ENCODE results near the gene ZYG11A.

DNA sequence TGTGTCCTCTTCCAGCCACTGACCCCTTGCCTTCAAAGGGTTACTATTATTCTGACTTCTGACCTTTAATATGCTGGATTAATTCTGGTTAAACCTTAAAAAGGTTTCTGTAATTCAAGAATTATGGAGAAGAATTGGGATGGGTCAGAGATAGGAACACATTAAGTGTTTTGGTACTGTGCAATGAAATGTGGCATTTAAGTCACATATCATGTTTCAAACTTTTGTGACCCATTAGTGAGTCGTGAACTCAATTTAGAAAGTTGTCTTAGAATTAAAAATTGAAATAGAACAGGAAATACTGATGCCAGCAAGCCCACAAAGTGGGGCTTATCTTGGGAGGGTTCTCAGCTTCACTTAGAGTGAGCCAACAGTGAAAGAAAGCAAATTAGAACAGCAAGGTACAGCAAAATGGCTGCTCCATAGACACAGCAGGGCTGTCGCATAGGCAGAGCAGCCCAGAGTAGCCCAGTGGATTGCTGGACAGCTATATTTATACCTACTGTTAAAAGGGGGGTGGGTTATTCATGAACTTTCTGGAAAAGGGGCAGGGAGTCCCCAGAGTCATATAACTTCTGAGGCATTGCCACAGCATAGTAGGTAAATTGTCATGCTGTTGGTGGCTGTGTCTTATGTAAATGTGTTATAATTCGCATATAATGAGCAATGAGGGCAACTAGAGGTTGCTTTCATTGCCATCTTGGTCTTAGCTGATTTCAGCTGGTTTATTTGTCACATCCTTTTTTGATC, 95.0 kb downstream of the ZYG11A start:
- TF ChIP-seq, protein P1, sequence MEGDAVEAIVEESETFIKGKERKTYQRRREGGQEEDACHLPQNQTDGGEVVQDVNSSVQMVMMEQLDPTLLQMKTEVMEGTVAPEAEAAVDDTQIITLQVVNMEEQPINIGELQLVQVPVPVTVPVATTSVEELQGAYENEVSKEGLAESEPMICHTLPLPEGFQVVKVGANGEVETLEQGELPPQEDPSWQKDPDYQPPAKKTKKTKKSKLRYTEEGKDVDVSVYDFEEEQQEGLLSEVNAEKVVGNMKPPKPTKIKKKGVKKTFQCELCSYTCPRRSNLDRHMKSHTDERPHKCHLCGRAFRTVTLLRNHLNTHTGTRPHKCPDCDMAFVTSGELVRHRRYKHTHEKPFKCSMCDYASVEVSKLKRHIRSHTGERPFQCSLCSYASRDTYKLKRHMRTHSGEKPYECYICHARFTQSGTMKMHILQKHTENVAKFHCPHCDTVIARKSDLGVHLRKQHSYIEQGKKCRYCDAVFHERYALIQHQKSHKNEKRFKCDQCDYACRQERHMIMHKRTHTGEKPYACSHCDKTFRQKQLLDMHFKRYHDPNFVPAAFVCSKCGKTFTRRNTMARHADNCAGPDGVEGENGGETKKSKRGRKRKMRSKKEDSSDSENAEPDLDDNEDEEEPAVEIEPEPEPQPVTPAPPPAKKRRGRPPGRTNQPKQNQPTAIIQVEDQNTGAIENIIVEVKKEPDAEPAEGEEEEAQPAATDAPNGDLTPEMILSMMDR (IDR thresholded peaks at IDR 0.05) = no peak
- TF ChIP-seq POLR2AphosphoS5 (IDR thresholded peaks at IDR 0.05; ENCODE audit: low read depth, low read length) (no peak), TCF7L2 (IDR thresholded peaks at IDR 0.05; ENCODE audit: low read depth, low read length) (no peak), SIN3A (IDR thresholded peaks at IDR 0.05; ENCODE audit: borderline replicate concordance, insufficient read depth, low read depth, low read length) (no peak)
- TF ChIP-seq, protein P2, sequence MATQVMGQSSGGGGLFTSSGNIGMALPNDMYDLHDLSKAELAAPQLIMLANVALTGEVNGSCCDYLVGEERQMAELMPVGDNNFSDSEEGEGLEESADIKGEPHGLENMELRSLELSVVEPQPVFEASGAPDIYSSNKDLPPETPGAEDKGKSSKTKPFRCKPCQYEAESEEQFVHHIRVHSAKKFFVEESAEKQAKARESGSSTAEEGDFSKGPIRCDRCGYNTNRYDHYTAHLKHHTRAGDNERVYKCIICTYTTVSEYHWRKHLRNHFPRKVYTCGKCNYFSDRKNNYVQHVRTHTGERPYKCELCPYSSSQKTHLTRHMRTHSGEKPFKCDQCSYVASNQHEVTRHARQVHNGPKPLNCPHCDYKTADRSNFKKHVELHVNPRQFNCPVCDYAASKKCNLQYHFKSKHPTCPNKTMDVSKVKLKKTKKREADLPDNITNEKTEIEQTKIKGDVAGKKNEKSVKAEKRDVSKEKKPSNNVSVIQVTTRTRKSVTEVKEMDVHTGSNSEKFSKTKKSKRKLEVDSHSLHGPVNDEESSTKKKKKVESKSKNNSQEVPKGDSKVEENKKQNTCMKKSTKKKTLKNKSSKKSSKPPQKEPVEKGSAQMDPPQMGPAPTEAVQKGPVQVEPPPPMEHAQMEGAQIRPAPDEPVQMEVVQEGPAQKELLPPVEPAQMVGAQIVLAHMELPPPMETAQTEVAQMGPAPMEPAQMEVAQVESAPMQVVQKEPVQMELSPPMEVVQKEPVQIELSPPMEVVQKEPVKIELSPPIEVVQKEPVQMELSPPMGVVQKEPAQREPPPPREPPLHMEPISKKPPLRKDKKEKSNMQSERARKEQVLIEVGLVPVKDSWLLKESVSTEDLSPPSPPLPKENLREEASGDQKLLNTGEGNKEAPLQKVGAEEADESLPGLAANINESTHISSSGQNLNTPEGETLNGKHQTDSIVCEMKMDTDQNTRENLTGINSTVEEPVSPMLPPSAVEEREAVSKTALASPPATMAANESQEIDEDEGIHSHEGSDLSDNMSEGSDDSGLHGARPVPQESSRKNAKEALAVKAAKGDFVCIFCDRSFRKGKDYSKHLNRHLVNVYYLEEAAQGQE (IDR thresholded peaks at IDR 0.05; ENCODE audit: insufficient read depth in 1 of 2, low read depth in 2 of 2, low read length in 1 of 2) = no peak

Measured in Panc1 (cell line).